C4-2B (cell line): ENCODE measurements around the gene MCFD2.

Experiments used
- H3K27ac ChIP-seq: fragments of 450-650 bp; 2 replicates; pipeline ENCODE4 v1.5.1; 2017
- ZFX ChIP-seq: fragments of 450-650 bp; IDR thresholded peaks from 2 replicates; pipeline ENCODE4 v1.6.1; 2017
- TF ChIP-seq, protein P1 (sequence below): fragments of 450-650 bp; conservative IDR thresholded peaks from 2 replicates; pipeline ENCODE4 v1.5.1; 2017; ENCODE audit warnings: mild to moderate bottlenecking

Gene MCFD2

DNA sequence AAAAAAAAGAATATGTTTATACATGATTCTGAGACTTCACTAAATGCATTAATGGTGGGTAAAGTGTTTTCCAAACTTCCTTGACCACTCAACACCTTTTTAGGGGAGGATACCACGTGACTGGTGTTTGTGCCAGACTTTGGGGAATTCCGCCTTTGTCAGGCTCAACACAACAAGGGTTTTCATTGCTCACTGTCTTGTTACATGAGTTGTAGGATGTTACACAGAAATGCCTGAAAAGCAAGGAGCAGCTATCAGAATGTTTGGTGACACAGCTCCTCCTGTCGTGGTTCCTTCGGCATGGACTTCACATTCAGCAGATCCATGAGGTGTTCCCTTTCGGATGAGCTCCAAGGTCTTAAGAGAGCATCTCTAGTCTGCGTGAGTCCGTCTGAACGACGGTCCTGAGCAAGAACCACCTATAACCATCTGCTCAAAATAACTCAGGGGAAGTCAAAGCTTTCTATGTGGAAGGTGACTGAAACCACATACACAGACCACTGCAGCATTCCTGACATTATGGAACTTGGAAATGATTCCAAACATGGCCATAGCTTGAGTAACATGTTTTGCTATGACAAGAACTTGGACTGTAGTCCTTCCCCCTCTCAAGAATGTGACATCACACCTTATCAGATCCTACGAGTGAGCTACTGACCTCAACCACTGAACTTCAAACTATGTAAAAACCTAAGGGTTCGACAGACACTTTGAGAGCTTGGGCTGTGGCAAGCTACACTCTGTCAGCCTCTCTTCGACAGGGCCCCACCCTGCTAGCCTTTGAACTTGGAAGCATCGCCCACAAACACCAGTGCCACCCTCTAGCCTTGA is 57.5 kb downstream of the MCFD2 start:
- no peak for TF ChIP-seq ZFX
- TF ChIP-seq, protein P1, sequence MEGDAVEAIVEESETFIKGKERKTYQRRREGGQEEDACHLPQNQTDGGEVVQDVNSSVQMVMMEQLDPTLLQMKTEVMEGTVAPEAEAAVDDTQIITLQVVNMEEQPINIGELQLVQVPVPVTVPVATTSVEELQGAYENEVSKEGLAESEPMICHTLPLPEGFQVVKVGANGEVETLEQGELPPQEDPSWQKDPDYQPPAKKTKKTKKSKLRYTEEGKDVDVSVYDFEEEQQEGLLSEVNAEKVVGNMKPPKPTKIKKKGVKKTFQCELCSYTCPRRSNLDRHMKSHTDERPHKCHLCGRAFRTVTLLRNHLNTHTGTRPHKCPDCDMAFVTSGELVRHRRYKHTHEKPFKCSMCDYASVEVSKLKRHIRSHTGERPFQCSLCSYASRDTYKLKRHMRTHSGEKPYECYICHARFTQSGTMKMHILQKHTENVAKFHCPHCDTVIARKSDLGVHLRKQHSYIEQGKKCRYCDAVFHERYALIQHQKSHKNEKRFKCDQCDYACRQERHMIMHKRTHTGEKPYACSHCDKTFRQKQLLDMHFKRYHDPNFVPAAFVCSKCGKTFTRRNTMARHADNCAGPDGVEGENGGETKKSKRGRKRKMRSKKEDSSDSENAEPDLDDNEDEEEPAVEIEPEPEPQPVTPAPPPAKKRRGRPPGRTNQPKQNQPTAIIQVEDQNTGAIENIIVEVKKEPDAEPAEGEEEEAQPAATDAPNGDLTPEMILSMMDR, result no peak
- no peak overlapping the region for H3K27ac ChIP-seq

GRCh38 chr2:46856336-46856735 is 59.3 kb downstream of the MCFD2 start:
- H3K27ac ChIP-seq, result no peak overlapping the region
- TF ChIP-seq ZFX, result no peak
- TF ChIP-seq, protein P1, result no peak

DNA sequence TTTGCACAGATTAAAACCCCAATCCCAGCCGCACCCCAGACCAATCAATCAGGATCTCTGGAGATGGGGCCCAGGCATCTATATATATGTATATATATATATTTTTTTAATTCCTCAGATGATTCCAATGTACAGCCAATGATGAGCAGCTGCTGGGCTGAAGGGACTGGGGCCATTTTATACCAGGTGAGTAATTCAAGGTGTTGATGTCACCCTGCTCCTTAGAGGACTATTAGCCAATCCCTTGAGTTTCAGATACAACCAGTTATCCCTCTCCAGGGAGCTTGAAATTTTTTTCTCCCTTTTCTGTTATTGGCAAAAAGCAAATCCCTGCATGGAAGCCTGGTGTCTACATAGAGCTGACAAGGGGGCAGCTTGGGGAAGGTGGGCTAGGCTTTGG is 59.8 kb downstream of the MCFD2 start:
- TF ChIP-seq, protein P1, result no peak
- TF ChIP-seq ZFX, result no peak
- H3K27ac ChIP-seq, result no peak overlapping the region

DNA sequence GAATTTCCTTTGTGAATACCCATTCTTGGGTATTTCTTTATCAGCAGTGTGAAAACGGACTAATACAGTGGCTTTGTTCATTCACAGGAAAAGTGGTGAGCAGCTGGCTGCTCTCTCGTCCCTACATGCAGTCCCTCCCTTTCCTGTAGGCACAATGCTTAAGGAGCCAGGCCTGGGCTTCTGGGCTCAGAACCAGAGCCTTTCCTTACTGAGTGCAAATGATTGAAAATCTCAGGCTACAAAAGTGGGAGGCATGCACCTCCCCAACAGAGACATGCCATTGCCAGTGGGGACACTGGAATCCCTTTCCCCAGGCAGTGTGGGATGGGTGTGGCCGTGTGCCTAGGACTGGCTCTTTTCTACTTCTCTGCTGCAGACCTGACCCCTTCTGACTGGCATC is 61.3 kb downstream of the MCFD2 start:
- H3K27ac ChIP-seq, result no peak overlapping the region
- no peak for TF ChIP-seq ZFX
- TF ChIP-seq, protein P1, result no peak

DNA sequence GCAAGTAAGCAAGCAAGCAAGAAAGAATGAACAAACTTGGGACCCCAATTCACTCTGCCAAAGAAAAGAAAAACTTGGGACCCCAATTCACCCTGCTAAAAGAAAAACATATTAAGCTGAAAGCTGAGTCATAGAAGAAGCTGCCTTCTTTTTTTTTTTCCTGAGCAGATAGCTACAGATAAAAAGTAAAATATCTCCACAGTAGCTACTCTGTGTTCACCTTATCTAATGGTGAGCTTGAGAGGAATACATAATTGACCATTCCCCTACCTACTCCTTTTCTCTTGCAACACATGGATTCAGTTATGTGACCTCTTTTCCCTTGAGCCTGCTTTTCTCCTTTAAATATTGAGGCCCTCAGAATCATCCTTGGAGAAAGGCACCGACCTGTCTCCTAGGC is 63.0 kb downstream of the MCFD2 start:
- TF ChIP-seq, protein P1, result no peak
- no peak for TF ChIP-seq ZFX
- H3K27ac ChIP-seq, result no peak overlapping the region

GRCh38 chr2:46852124-46852523 is 63.5 kb downstream of the MCFD2 start:
- H3K27ac ChIP-seq, result no peak overlapping the region
- no peak for TF ChIP-seq ZFX
- TF ChIP-seq, protein P1, result no peak
